Activated CD4-positive, CD25-positive, alpha-beta regulatory T cell treated with anti-CD3 and anti-CD28 coated beads, Interleukin-2, amount 50 U/mL, for 72 hours (primary cell): ENCODE data around the gene HCAR2.
"Not testable (repeated sequence)": the region's sequence is repeated elsewhere in the genome, so short reads cannot be mapped to it uniquely, and the experiment has no call there.

Experiments used
- DNase-seq: peaks from one replicate; pipeline ENCODE4 v3.0.0; 2021

HCAR2 gene

DNA sequence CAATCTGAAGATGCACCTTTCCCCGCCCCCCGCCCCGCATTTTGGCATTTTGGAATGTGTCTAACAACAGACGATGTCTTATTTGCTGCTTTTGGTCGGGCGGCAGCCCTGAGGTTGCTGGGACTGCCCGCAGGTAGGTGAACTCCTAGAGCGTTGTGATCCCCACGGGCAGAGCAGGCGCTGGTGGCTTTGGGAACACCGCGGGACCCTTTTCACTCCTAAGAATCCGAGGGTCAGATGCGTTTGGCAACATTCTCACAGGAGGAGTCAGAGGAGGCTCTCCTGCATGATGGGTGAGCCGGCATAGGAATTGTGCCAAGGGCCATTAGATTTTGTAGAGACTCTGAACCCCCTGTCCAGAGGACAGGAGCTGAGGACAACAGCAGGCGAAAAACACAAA lies 41.9 kb downstream of the HCAR2 start:
- DNase-seq = no peak

DNA sequence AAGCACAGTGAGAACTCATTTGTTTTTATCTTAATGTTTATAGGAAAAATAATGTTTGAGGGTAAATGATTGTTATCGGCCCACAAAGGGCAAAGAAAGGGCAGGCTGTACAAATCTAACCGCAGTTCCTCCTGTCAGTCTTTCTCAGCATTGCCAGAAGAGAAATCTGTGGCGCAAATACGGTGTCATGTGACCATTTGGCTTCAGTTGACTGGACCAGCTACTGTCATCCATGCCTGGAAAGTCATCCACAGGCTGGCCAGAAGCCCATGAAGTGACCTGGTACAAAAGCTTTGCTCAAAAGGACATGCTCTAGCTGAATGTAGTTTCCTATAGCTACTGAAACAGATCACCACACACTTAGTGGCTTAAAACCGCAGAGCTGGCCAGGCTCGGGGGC lies 43.6 kb downstream of the HCAR2 start:
- no peak for DNase-seq

DNA sequence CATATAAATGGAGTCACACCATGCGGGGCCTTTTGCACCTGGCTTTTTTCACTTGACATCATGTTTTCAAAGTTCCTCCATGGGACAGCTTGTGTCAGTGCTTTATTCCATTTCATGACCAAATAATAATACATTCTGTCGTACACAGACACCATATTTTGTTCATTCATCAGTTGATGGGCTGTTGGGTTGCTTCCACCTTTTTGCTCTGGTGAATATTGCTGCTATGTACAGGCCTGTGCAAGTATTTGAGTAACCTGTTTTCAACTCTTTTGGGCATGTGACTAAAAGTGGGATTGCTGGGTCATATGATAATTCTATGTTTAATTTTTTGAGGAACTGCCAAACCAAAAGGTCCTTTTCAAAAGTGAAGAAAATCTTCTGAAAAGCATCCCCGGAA lies 46.9 kb downstream of the HCAR2 start:
- DNase-seq = no peak

DNA sequence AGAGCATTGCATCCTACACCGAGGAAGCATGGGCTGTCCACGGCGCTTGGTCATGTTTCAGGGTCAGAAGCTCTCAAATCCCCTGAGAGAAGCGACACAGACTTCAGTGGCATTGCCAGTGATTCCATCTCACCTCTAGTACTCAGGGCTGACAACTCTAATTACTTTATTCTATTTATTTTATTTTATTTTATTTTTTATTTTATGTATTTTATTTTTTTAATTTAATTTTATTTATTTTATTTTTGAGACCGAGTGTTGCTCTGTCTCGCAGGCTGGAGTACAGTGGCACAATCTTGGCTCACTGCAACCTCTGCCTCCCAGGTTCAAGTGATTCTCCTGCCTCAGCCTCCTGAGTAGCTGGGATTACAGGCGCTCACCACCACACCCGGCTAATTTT lies 49.9 kb downstream of the HCAR2 start:
- not testable (repeated sequence) for DNase-seq

DNA sequence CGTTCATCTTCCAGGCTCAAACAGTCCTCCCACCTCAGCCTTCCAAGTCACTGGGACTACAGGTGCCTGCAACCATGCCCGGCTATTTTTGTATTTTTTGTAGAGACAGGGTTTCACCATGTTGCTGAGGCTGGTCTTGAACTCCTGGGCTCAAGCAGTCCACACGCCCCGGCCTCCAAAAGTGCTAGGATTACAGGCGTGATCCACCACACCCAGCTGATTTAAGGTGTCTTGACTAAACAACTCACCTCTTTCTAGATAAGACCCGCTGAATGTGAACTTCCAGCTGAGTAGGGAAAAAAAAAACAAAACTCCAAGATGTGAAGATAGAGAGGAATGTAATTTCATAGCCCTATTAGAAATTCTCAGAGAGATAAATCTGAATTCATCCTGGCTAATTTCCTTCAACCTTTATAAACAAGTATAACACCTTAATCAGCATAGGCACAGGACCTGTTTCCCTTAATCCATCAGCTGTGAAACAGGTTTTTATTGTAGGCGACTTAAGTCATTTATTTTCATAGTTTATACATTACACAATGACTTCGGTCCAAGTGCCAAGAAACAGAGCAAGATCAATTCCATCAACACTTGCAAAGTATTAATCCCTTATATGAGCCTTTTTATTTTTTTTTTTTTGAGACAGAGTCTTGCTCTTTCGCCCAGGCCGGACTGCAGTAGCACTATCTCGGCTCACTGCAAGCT lies 51.5 kb downstream of the HCAR2 start:
- no peak for DNase-seq
